Measurements from ENCODE around the gene NFIB. TPM values are rescaled to one million over a fixed set of nuclear protein-coding genes. Genes with fewer than 3 reads are reported as not detected.
A peak's percentile ranks its signal among the peaks of the same experiment; 100 is the strongest.

Gene NFIB
- total and polyA plus RNA-seq, 2 of the 4 experiments (the other 2 are of a cell fraction) = 1.4 to 2.0 TPM

DNA sequence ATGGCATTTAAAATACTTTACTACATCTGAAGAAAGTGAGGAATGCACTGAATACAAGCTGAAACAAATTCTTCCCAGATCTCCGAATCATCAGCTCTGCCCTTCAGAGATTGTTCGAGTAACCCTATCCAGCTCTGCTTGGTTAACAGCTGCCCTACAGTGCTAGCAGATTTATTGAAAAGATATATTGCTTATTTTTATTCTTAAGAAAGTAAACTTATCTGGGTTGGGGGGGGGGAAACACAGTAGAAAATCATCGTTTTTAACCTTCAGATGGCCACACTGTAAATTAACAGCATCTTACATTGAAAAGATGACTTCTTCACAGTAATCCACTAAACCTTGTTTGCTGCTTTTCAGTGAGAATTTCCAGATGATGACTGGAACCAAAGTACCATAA lies 210.8 kb downstream of the NFIB start:
- POLR2A ChIA-PET (ENCODE audit: unreplicated experiment) = no interaction called here
- ATAC-seq (ENCODE audit: low read depth) (peak; percentile 86), DNase-seq (peak; percentile 23)

More for the DNA sequence above, 210.8 kb downstream of the NFIB start:
- Histone ChIP-seq H3K14ac (replicated peaks; ENCODE audit: low read depth, low read length) (no peak overlapping the region), H3K18ac (ENCODE audit: low read depth, low read length) (no peak overlapping the region), H2BK20ac (ENCODE audit: low read depth, low read length) (no peak overlapping the region), H4K91ac (ENCODE audit: insufficient read depth, low read depth, low read length) (no peak overlapping the region), H3K4me3 (ENCODE audit: insufficient read depth, low read depth, low read length) (no peak overlapping the region), H3K79me1 (ENCODE audit: low read depth in 1 of 2, low read length in 2 of 2) (no peaks in the 10 kb centered on the region), H2BK120ac (ENCODE audit: low read depth, low read length) (no peak overlapping the region), H3K9me3 (ENCODE audit: control insufficient read depth, insufficient read depth, low read length) (no peaks in the 10 kb centered on the region), H3K27ac (ENCODE audit: insufficient read depth, low read length) (no peak overlapping the region), H2AK9ac (replicated peaks; ENCODE audit: low read depth, low read length, poor library complexity) (no peak overlapping the region), H2AFZ (replicated peaks; ENCODE audit: low read length, poor library complexity) (no peak overlapping the region), H3K56ac (ENCODE audit: extremely low read depth, insufficient read depth, low read length) (no peak overlapping the region), H3K4ac (ENCODE audit: low read depth, low read length) (no peak overlapping the region), H2BK15ac (ENCODE audit: low read depth, low read length) (no peak overlapping the region), H3K36me3 (ENCODE audit: control insufficient read depth, insufficient read depth, low read length) (no peaks in the 10 kb centered on the region), H4K5ac (ENCODE audit: low read depth, low read length) (no peak overlapping the region), H3K23ac (ENCODE audit: low read depth, low read length) (no peak overlapping the region), H2BK5ac (ENCODE audit: low read depth, low read length, poor library complexity, severe bottlenecking) (no peak overlapping the region), H4K20me1 (ENCODE audit: insufficient read depth, low read length) (no peaks in the 10 kb centered on the region), H3K27me3 (ENCODE audit: control insufficient read depth, insufficient read depth, low read length) (no peaks in the 10 kb centered on the region), H3K4me2 (ENCODE audit: low read depth, low read length) (no peak overlapping the region; the same call in 1 of the 2 replicates), H3K9me1 (ENCODE audit: insufficient read depth, low read length) (no peaks in the 10 kb centered on the region), H2AK5ac (ENCODE audit: low read depth, low read length) (no peak overlapping the region), H4K8ac (ENCODE audit: low read depth in 2 of 2, low read length in 2 of 2) (no peak overlapping the region), H3K9ac (ENCODE audit: low read depth, low read length) (no peak overlapping the region), H3K4me1 (ENCODE audit: control insufficient read depth, insufficient read depth, low read length) (no peaks in the 10 kb centered on the region)
- no TSS peak for BruUV-seq (replicated peaks)
- no CpG with 5 or more reads among the region's 3 CpGs for WGBS, 2 experiments (ENCODE audit: extremely low coverage in 2 of 2, insufficient read length in 1 of 2)
- in situ Hi-C loops (cut with MboI; ENCODE audit: low sequenced_read_pairs) = no loop called here
- dilution Hi-C loops (cut with HindIII; ENCODE audit: low sequenced_read_pairs, unreplicated experiment) = no loop called here
- TF ChIP-seq, protein P1, sequence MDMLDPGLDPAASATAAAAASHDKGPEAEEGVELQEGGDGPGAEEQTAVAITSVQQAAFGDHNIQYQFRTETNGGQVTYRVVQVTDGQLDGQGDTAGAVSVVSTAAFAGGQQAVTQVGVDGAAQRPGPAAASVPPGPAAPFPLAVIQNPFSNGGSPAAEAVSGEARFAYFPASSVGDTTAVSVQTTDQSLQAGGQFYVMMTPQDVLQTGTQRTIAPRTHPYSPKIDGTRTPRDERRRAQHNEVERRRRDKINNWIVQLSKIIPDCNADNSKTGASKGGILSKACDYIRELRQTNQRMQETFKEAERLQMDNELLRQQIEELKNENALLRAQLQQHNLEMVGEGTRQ (IDR thresholded peaks at IDR 0.05; ENCODE audit: low read depth, low read length) = no peak
- no peak for TF ChIP-seq NFE2L2 (IDR thresholded peaks at IDR 0.05; ENCODE audit: low read depth, low read length)
- no peak for TF ChIP-seq MAFK (IDR thresholded peaks at IDR 0.05; ENCODE audit: low read depth, low read length)
- no peak for TF ChIP-seq RFX5 (IDR thresholded peaks at IDR 0.05; ENCODE audit: low read depth, low read length)
- no peak for TF ChIP-seq CEBPB (IDR thresholded peaks at IDR 0.05; ENCODE audit: low read depth, low read length)
- intact Hi-C loops (cut with micrococcal nuclease) = no loop called here
- CTCF ChIA-PET = interaction anchor here (0.7 to 1.0 kb wide), 2 partner anchors 28 to 250 kb away, joined by 4 read pairs; no protein-coding TSS in a partner anchor
